DOHH2 (cell line): ENCODE data around the gene AEBP1.
A peak's percentile ranks its signal among the peaks of the same experiment; 100 is the strongest.

Experiments used
- H3F3A ChIP-seq: fragments of 200-600 bp; sonication (generic), shearing (Covaris generic); 2 replicates; pipeline ENCODE4 v1.6.0; 2016; ENCODE audit warnings: antibody characterized with exemption, mild to moderate bottlenecking; ENCODE audit not compliant: control insufficient read depth, insufficient read depth
- H3K27ac ChIP-seq: fragments of 200-600 bp; sonication (generic); 2 replicates; pipeline ENCODE4 v1.5.1; 2014; ENCODE audit warnings: low read depth, mild to moderate bottlenecking, low read length, moderate library complexity
- H3K27me3 ChIP-seq: fragments of 200-600 bp; sonication (generic); 2 replicates; pipeline ENCODE4 v1.6.1; 2014; ENCODE audit warnings: mild to moderate bottlenecking, low read length, mixed read lengths; ENCODE audit not compliant: control insufficient read depth
- H3K36me3 ChIP-seq: fragments of 200-600 bp; sonication (generic); 2 replicates; pipeline ENCODE4 v1.6.1; 2014; ENCODE audit warnings: mild to moderate bottlenecking, low read length, moderate library complexity, mixed read lengths; ENCODE audit not compliant: control insufficient read depth
- H3K4me1 ChIP-seq: fragments of 200-600 bp; sonication (generic); 2 replicates; pipeline ENCODE4 v1.6.1; 2014; ENCODE audit warnings: mild to moderate bottlenecking, low read length, mixed read lengths; ENCODE audit not compliant: control insufficient read depth
- H3K4me2 ChIP-seq: fragments of 200-600 bp; sonication (generic); 2 replicates; pipeline ENCODE4 v1.6.0; 2014; ENCODE audit warnings: mild to moderate bottlenecking, low read length, moderate library complexity
- H3K4me3 ChIP-seq: fragments of 200-600 bp; sonication (generic); 2 replicates; pipeline ENCODE4 v1.5.1; 2014; ENCODE audit warnings: mild to moderate bottlenecking, low read length, mixed read lengths
- H3K79me2 ChIP-seq: fragments of 200-600 bp; sonication (generic); 2 replicates; pipeline ENCODE4 v1.6.1; 2014; ENCODE audit warnings: mild to moderate bottlenecking, low read length, mixed read lengths; ENCODE audit not compliant: control insufficient read depth
- H3K9me2 ChIP-seq: fragments of 200-600 bp; sonication (generic); replicated peaks from 2 replicates; pipeline ENCODE4 v1.6.1; 2014; ENCODE audit warnings: mild to moderate bottlenecking, low read length, mixed read lengths; ENCODE audit not compliant: control insufficient read depth
- H3K9me3 ChIP-seq: fragments of 200-600 bp; sonication (generic); 2 replicates; pipeline ENCODE4 v1.6.1; 2014; ENCODE audit warnings: antibody characterized with exemption, low read length, mixed read lengths; ENCODE audit not compliant: control insufficient read depth, insufficient read depth
- H4K20me1 ChIP-seq: fragments of 200-600 bp; sonication (generic); 2 replicates; pipeline ENCODE4 v1.6.0; 2014; ENCODE audit warnings: low read depth, mild to moderate bottlenecking, antibody characterized with exemption, low read length, moderate library complexity; ENCODE audit not compliant: control insufficient read depth, insufficient read depth
- EZH2phosphoT487 ChIP-seq: fragments of 200-600 bp; sonication (generic); IDR thresholded peaks from 2 replicates; pipeline ENCODE4 v1.6.1; 2017; ENCODE audit warnings: borderline replicate concordance, mild to moderate bottlenecking, antibody characterized with exemption, low read length, moderate library complexity, mixed read lengths
- TF ChIP-seq, protein P1 (sequence below): fragments of 200-600 bp; sonication (generic); IDR thresholded peaks from one replicate; pipeline ENCODE4 v1.5.1; 2014; ENCODE audit warnings: antibody characterized with exemption, mild to moderate bottlenecking, low read depth, low read length; ENCODE audit not compliant: poor library complexity, severe bottlenecking

The AEBP1 gene

DNA sequence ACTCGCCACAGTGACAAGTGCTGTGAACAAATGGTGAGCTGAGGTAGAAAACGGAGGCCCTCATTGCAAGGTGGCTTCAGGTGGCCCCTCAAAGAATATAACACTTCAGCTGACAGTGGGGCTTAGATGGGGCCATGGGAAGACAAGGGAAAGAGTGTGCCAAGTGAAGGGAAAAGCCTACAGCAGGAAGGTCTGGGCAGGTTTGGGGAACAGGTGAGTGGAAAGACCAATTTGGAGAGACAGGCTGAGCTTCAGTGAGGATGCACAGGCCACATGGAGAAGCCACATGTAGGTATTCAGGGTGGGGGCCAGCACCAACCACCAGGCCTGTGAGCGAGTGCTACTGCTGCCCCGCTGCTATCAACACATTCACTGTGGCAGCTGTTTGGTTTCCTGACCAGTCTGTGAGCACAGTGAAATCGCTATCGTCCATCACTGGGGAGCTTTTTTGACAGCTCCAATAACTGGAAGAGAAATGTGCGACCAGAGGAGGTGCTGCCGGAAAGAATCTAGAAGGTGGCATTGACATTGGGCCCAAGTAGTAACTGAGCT, 15.8 kb downstream of the AEBP1 start:
- peak overlapping the region; percentile 84; the same call in 1 of the 2 replicates for H3K4me2 ChIP-seq
- no peaks in the 10 kb centered on the region for H4K20me1 ChIP-seq
- H3K4me1 ChIP-seq, result peaks cover 40% of the 10 kb centered on the region
- no peak overlapping the region for H3K4me3 ChIP-seq
- no peaks in the 10 kb centered on the region for H3K9me3 ChIP-seq
- H3K27me3 ChIP-seq, result no peaks in the 10 kb centered on the region
- H3F3A ChIP-seq, result peaks cover 2% of the 10 kb centered on the region
- H3K27ac ChIP-seq, result no peak overlapping the region
- TF ChIP-seq, protein P1, sequence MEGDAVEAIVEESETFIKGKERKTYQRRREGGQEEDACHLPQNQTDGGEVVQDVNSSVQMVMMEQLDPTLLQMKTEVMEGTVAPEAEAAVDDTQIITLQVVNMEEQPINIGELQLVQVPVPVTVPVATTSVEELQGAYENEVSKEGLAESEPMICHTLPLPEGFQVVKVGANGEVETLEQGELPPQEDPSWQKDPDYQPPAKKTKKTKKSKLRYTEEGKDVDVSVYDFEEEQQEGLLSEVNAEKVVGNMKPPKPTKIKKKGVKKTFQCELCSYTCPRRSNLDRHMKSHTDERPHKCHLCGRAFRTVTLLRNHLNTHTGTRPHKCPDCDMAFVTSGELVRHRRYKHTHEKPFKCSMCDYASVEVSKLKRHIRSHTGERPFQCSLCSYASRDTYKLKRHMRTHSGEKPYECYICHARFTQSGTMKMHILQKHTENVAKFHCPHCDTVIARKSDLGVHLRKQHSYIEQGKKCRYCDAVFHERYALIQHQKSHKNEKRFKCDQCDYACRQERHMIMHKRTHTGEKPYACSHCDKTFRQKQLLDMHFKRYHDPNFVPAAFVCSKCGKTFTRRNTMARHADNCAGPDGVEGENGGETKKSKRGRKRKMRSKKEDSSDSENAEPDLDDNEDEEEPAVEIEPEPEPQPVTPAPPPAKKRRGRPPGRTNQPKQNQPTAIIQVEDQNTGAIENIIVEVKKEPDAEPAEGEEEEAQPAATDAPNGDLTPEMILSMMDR, result no peak
- no peak for TF ChIP-seq EZH2phosphoT487
- H3K36me3 ChIP-seq, result peaks cover 75% of the 10 kb centered on the region
- H3K9me2 ChIP-seq, result no peaks in the 10 kb centered on the region
- H3K79me2 ChIP-seq, result peaks cover 60% of the 10 kb centered on the region

DNA sequence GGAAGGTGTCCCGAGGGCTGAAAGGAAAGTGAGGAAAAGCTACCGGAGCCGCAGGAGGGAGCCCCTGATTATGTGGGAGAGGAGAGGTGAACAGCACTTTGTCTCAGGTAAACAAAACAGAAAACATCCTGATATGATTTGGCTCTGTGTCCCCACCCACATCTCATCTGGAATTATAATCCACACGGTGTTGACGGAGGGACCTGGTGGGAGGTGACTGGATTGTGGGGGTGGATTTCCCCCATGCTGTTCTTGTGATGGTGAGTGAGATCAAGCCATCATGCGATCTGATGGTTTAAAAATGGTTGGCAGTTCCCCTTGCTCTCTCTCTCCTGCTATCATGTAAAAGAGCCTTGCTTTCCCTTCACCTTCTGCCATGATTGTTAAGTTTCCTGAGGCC, 16.2 kb downstream of the AEBP1 start:
- H3K79me2 ChIP-seq, result peaks cover 60% of the 10 kb centered on the region
- TF ChIP-seq, protein P1, result no peak
- TF ChIP-seq EZH2phosphoT487, result no peak

DNA sequence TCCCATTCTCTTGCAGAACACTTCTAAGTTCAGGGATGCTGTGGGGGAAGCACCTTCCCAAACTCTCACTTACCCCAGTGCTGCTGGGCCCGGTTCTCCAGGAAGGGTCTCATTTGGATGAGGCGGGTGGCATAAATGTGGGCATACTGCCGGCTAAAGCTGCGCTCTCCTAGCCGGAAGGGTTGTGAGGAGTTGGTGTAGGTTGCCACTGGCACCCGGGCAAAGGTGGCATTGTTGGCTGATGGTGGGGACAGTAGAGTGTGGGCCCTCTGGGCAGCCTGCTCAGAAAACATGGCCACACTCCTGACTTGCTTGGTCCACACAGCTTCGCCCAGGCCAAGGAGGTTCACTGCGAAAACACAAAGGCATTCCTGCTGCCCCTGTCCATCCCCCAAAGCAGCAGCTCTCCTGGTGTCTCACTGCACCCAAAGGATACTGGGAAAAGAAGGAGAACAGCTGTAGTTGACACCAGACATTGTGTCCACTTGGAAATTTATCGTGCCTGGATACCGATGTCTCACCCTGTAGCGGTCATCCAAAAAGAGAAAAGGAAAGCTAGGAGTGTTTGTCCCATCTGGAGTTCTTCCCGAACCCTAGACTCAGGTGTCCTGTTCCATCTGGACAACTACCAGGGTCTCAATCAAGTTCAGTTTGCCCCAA, 17.7 kb downstream of the AEBP1 start:
- H3K4me3 ChIP-seq, result peak overlapping the region; percentile 78

More for the DNA sequence above, 16.2 kb downstream of the AEBP1 start:
- Histone ChIP-seq H3K4me3 (no peak overlapping the region), H3F3A (peaks cover 7% of the 10 kb centered on the region), H3K36me3 (peaks cover 70% of the 10 kb centered on the region), H3K27me3 (no peaks in the 10 kb centered on the region), H3K9me2 (no peaks in the 10 kb centered on the region), H3K27ac (no peak overlapping the region), H3K4me1 (peaks cover 44% of the 10 kb centered on the region), H4K20me1 (no peaks in the 10 kb centered on the region), H3K9me3 (no peaks in the 10 kb centered on the region), H3K4me2 (peak overlapping the region; percentile 84)

More for the DNA sequence above, 17.7 kb downstream of the AEBP1 start:
- H3K9me2 ChIP-seq, result no peaks in the 10 kb centered on the region
- H3K4me2 ChIP-seq, result peak overlapping the region; percentile 84
- peaks cover 60% of the 10 kb centered on the region for H3K79me2 ChIP-seq
- no peak overlapping the region for H3K27ac ChIP-seq
- TF ChIP-seq, protein P1, result no peak
- no peak for TF ChIP-seq EZH2phosphoT487
- no peaks in the 10 kb centered on the region for H3K9me3 ChIP-seq
- H3F3A ChIP-seq, result peaks cover 9% of the 10 kb centered on the region
- H3K36me3 ChIP-seq, result peaks cover 55% of the 10 kb centered on the region
- no peaks in the 10 kb centered on the region for H3K27me3 ChIP-seq
- H3K4me1 ChIP-seq, result peaks cover 49% of the 10 kb centered on the region
- no peaks in the 10 kb centered on the region for H4K20me1 ChIP-seq
